Measurements from ENCODE around the gene DRAM1. TPM values are rescaled to one million over a fixed set of nuclear protein-coding genes. Genes with fewer than 3 reads are reported as not detected.

Gene DRAM1
- total RNA-seq, 4 donors from 2014 or later: 4.5 to 8.1 (median 5.9) TPM

DNA sequence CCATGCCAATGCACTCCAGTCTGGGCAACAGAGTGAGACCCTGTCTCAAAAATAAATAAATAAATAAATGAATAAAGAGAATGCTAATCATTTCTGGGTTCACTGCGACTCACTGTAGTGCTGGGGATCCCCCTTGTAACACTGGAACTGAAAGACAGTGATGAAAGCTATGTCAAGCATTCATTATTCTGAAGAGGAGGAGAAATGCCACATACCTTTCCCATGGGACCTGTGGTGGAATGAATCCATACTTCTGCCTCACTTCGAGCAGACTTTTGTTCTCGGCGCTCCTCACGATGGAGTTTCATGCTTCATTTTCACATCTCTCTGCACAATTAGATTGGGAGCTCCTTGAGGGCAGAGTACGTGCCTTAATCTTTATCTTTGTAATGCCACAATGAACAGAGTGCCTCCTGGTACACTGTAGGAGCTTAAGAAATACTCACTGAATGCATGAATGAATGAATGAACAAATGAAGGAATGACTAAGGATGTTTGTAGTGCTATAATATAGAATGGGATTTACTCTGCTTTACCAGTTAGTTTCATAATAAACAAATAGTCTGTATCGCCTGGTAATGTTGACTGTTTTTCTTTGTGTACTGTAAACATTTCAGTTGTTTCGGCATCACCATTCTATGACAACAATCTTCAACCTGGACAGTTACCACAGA lies 45.8 kb downstream of the DRAM1 start:
- 94 to 95% methylated on average over 8 of the region's 8 CpGs for WGBS, 2 donors
- intact Hi-C loops (cut with DNase I; ENCODE audit: low total_unique reads): no loop called here
- no peak overlapping the region for H3K4me3 ChIP-seq (ENCODE audit: low read depth, poor library complexity, severe bottlenecking)
- DNase-seq (ENCODE audit: low spot score in 2 of 2): no peak
- TF ChIP-seq, protein P1, sequence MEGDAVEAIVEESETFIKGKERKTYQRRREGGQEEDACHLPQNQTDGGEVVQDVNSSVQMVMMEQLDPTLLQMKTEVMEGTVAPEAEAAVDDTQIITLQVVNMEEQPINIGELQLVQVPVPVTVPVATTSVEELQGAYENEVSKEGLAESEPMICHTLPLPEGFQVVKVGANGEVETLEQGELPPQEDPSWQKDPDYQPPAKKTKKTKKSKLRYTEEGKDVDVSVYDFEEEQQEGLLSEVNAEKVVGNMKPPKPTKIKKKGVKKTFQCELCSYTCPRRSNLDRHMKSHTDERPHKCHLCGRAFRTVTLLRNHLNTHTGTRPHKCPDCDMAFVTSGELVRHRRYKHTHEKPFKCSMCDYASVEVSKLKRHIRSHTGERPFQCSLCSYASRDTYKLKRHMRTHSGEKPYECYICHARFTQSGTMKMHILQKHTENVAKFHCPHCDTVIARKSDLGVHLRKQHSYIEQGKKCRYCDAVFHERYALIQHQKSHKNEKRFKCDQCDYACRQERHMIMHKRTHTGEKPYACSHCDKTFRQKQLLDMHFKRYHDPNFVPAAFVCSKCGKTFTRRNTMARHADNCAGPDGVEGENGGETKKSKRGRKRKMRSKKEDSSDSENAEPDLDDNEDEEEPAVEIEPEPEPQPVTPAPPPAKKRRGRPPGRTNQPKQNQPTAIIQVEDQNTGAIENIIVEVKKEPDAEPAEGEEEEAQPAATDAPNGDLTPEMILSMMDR (IDR thresholded peaks at IDR 0.05): no peak
- no peak for TF ChIP-seq POLR2A (IDR thresholded peaks at IDR 0.05)

DNA sequence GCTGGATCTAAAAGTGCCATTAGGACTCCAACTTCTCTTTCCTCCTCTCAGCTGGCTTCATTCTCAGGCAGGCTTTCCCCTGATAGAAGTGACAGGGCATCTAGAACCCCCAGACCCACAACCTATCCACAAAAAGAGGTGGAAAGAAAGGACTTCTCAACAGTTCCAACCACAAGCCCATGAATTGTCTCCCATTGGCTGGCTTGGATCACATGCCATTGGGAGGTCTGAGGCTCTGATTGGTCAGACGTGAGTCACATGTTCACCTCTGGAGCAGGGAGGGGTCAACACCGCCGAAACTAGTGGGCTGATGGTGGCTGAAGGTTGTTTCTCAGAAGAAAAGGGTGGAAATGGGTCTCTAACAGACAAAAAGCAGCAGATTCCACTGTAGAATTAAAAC lies 47.2 kb downstream of the DRAM1 start:
- 86 to 92% methylated on average over 3 of the region's 3 CpGs for WGBS, 2 donors
- DNase-seq (ENCODE audit: low spot score in 2 of 2): no peak

DNA sequence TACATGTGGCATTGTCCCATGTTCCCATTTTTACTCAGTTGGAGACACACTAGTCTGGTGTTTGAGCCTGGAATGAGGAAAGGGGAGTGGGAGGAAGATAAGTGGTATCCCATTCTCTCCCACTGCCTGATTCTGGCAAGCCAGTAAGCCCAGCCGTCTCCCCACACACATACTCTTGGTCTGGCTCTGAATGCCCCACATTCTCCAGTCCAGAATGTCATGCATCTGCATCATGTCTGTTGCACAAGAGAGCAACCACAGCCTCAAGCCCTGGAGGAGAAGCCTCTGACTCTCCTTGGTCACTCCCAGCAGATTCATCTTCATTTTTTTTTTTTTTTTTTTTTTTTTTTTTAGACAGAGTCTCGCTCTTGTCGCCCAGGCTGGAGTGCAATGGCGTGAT lies 48.0 kb downstream of the DRAM1 start:
- H3K4me3 ChIP-seq (ENCODE audit: low read depth, poor library complexity, severe bottlenecking): no peak overlapping the region
- WGBS, 2 donors: 64 to 79% methylated on average over 4 of the region's 4 CpGs
- intact Hi-C loops (cut with DNase I; ENCODE audit: low total_unique reads): no loop called here
- peak; percentile 80 to 92 for DNase-seq (ENCODE audit: low spot score in 2 of 2)
- TF ChIP-seq, protein P1 (IDR thresholded peaks at IDR 0.05): no peak
- no peak for TF ChIP-seq POLR2A (IDR thresholded peaks at IDR 0.05)

More for the DNA sequence above, 47.2 kb downstream of the DRAM1 start:
- H3K4me3 ChIP-seq (ENCODE audit: low read depth, poor library complexity, severe bottlenecking): no peak overlapping the region
- intact Hi-C loops (cut with DNase I; ENCODE audit: low total_unique reads): no loop called here
- no peak for TF ChIP-seq POLR2A (IDR thresholded peaks at IDR 0.05)
- TF ChIP-seq, protein P1 (IDR thresholded peaks at IDR 0.05): no peak

DNA sequence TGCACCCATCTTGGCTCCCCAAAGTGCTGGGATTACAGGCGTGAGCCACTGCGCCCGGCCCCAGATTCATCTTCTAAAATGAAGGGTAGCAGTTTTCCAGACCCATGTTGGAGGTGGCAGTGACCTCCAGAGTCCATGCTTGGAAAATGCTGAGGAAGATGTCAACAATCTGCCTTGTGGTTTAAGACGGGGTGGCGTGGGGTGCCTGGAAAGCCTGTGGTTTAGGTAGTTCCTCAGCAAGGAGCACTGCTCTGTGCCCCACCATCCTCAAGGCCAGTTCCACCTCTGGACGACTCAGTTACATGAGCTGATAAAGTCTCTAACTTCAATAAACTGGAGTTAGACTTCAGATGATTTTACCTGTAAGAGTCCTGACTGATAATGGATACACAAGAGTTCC lies 48.6 kb downstream of the DRAM1 start:
- intact Hi-C loops (cut with DNase I; ENCODE audit: low total_unique reads): no loop called here
- no peak for DNase-seq (ENCODE audit: low spot score in 2 of 2)
- no peak overlapping the region for H3K4me3 ChIP-seq (ENCODE audit: low read depth, poor library complexity, severe bottlenecking)
- TF ChIP-seq, protein P1 (IDR thresholded peaks at IDR 0.05): no peak
- TF ChIP-seq POLR2A (IDR thresholded peaks at IDR 0.05): no peak
- 91 to 92% methylated on average over 6 of the region's 6 CpGs for WGBS, 2 donors

DNA sequence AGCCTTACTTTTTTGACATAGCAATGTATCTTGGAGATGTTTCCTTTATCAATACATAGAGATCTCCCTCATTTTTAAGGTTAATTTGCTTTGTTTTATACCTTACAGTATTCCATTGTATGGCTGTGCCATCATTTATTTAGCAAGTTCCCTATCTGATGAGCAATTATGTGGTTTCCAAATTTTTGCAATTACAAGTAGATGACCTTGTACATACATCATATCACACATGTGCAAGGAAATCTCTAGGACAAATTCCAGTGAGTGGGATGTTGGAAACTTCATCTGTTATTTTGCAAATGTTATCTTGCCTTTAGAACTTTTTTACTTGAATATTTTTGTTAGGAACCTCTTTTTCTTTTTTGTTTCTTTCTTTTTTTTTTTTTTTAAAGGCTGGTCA lies 49.7 kb downstream of the DRAM1 start:
- no peak overlapping the region for H3K4me3 ChIP-seq (ENCODE audit: low read depth, poor library complexity, severe bottlenecking)
- no peak for TF ChIP-seq POLR2A (IDR thresholded peaks at IDR 0.05)
- TF ChIP-seq, protein P1 (IDR thresholded peaks at IDR 0.05): no peak
- DNase-seq (ENCODE audit: low spot score in 2 of 2): no peak
- intact Hi-C loops (cut with DNase I; ENCODE audit: low total_unique reads): no loop called here

DNA sequence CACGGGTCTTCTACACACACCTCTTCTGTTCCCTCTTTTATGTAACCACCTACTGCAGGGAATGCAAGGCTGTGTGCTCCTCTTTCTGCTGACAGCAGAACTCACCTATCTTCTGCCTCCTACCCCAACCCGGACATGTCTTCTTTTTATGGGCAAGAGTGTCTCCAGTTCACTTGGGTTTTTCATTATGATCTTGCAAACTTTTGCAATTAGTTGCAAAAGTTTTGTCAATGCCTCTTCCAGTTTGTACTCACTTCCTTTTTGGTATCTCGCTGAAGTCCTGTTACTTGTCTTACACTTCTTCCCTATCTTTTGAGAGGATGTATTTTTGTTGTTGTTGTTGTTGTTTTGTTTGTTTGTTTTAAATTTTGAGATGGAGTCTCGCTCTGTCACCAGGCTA lies 50.6 kb downstream of the DRAM1 start:
- H3K4me3 ChIP-seq (ENCODE audit: low read depth, poor library complexity, severe bottlenecking): no peak overlapping the region
- no peak for DNase-seq (ENCODE audit: low spot score in 2 of 2)
- intact Hi-C loops (cut with DNase I; ENCODE audit: low total_unique reads): no loop called here
- WGBS, 2 donors: 86 to 94% methylated on average over 4 of the region's 4 CpGs
- no peak for TF ChIP-seq POLR2A (IDR thresholded peaks at IDR 0.05)
- TF ChIP-seq, protein P1 (IDR thresholded peaks at IDR 0.05): no peak

Data from lower leg skin (tissue), 4 donors.